Activated CD4-positive, alpha-beta T cell treated with anti-CD3 and anti-CD28 coated beads, Interleukin-10, Interleukin-2, amounts not matched to agents 100 ng/mL and 50 ng/mL, durations not matched to agents 16 hours and 8 hours (primary cell): Measurements from ENCODE around the gene RNF112.
"Not testable (repeated sequence)": the region's sequence is repeated elsewhere in the genome, so short reads cannot be mapped to it uniquely, and the experiment has no call there.

Source experiments
- DNase-seq: peaks from one replicate; pipeline ENCODE4 v3.0.0-alpha.2; 2020

Gene RNF112

GRCh38 chr17:19415806-19416775 is 5.1 kb downstream of the RNF112 start:
- no peak for DNase-seq

DNA sequence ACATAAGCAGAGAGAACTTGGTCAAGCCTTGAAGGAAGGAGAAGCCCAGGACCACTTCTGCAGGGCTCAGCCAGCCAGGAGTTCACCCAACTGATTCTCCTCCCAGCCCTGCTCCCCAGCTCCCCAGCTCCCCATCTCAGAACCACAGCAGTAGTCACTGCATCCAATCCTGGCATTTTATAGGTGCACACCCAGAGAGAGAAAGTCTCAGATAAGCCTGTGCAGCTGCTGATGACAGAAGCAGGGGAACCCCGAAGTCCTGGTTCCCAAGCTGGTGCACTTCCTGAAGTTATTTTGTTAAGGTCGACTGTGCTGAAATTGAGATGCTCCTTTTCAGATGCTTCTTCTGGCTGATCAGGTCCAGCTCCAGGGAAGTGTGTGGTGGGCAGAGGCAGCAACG is 6.6 kb downstream of the RNF112 start:
- DNase-seq, result no peak

DNA sequence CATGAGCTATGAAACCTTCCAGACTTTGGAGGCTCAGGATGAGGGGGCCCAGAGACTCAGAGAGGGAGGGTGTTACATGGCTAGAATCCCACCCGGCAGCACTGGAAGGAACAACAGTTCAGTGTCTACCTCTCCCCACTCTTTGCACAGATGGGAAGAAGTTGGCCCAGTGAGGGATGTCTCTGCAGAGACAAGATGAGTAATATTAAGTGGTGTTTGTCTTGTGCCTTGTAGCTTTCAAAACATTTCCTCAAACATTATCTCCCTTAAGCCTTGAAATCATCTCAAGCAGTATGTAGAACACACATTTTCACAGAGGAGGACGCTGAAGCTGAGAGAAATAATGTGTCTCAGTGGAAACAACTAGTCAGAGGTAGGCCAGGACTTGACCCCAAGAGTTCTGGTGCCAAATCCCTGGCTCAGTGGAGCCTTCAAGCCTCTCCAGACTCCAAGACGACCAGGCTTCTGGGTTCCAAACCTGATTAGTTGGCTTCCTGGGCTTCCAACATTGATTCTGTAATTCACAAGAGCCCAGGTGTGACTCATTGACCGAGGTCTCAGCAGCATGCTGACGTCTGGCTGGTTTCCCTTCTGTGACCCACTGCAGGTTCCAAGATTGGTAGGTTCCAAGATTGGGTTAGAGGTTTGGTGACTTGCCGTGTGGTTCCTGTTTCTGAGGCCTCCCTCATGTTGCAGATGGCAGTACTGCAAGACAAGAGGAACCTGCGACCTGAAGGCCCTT is 7.4 kb downstream of the RNF112 start:
- peak; percentile 33 for DNase-seq

DNA sequence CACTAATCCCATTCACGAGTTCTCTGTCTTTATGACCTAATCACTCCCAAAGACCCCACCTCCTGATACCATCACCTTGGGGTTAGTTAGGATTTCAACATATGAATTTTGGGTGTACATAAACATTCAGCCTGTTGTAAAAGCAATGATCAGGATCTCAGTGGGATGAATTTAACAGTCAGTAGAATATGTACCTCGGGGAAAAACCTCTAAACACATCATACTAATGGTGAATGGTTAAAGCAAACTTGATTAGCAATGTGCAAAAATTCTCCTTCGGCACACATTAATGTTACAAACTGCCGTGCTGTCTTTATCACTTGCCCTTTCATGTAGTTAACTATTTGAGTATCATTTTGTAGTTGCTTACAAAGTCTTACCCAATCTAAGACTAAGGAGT is 10.2 kb downstream of the RNF112 start:
- no peak for DNase-seq

DNA sequence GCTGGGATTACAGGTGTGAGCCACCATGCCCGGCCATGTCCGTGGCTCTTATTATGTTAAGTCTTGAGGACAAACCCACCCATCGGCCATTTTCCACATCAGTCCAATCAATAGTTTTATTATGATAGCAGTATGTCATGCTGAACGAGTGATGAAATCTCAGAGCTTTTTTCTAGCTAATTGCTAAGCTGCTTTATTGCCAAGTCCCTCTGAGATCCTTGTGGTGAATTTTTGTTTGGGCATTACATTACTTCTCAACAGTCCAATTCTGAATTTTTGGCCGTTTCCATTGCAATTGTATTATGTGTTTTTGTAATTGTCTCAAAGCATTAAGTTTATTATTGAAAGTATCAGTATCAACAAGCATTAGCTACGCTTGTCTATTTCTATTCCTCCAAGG is 10.9 kb downstream of the RNF112 start:
- DNase-seq, result no peak

GRCh38 chr17:19424934-19425868 is 14.2 kb downstream of the RNF112 start:
- DNase-seq, result peak; percentile 18

DNA sequence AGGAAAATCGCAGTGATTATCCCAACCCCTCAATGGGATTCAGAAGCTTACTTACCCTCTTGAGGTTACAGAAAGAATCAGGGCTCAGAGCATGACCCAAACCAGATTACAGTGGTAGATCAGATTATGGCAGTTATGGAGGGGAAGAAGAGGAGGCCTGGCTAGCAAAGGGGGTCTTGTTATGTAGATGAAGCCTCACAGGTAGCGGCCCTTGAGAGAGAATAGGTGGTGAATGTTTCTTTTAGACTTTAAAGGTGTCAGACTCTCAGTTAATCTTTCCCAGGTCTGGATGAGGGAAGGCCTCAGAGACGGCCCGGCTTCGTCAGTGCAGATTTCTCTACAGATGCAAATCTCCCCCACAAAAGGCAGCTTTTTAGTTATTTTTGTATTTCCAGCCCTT is 15.6 kb downstream of the RNF112 start:
- no peak for DNase-seq

GRCh38 chr17:19431691-19432090 is 20.7 kb downstream of the RNF112 start:
- no peak for DNase-seq

DNA sequence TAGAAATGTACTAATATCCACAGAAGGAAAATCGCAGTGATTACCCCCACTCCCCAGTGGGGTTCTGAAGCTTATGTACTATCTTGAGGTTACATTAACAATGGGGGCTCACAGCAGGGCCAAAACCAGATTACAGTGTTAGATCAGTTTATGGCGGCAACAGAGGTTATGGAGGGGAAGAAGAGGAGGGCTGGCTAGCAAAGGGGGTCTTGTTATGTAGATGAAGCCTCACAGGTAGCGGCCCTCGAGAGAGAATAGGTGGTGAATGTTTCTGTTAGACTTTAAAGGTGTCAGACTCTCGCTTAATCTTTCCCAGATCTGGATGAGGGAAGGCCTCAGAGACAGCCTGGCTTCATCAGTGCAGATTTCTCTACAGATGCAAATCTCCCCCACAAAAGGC is 22.2 kb downstream of the RNF112 start:
- DNase-seq, result no peak

- no peak for DNase-seq
Measured at GRCh38 chr17:19433727-19434340, 22.8 kb downstream of the RNF112 start.

DNA sequence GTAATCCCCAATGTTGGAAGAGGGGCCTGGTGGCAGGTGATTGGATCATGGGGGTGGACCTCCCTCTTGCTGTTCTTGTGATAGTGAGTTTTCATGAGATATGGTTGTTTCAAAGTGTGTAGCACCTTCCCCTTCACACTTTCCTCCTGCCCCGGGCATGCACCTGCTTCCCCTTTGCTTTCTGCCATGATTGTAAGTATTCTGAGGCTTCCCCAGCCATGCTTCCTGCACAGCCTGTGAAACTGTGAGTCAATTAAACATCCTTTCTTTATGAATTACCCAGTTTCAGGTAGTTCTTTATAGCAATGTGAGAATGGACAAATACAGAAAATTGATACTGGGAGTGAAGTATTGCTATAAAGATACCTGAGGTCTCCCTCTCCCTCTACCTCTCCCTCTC is 29.4 kb downstream of the RNF112 start:
- peak; percentile 24 for DNase-seq

GRCh38 chr17:19441288-19441687 is 30.3 kb downstream of the RNF112 start:
- not testable (repeated sequence) for DNase-seq

- no peak for DNase-seq
Measured at GRCh38 chr17:19442731-19443130, 31.7 kb downstream of the RNF112 start.

DNA sequence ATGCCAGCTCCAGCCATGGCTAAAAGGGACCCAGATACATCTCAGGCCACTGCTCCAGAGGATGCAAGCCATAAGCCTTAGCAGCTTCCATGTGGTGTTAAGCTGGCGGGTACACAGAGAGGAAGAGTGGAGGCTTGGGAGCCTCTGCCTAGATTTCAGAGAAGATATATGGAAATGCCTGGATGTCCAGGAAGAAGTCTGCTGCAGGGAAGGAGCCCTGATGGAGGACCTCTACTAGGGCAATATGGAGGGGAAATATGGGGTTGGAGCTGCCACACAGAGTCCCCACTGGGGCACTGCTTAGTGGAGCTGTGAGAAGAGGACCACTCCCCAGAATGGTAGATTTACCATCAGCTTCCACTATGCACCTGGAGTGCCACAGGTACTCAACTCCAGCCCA is 32.1 kb downstream of the RNF112 start:
- DNase-seq, result no peak

DNA sequence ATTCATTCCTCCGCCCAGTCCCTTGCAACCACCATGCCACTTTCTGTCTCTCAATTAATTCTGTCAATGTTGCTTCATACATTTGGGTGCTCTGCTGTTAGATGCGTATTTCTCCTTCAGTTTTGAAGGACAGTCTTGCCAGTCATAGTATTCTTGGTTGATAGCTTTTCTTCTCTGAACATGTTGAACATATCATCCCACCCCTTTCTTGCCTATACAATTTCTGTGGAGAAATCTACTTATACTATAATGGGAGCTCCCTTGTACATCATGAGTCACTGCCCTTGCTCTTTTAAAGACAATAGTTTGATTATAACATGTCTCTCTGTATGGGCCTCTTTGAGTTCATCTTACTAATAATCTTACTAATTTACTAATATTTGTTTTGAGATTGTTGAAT is 34.1 kb downstream of the RNF112 start:
- DNase-seq, result no peak

GRCh38 chr17:19446577-19446976 is 35.5 kb downstream of the RNF112 start:
- not testable (repeated sequence) for DNase-seq

- peak; percentile 73 for DNase-seq
Measured at GRCh38 chr17:19447085-19447583, 36.1 kb downstream of the RNF112 start.

DNA sequence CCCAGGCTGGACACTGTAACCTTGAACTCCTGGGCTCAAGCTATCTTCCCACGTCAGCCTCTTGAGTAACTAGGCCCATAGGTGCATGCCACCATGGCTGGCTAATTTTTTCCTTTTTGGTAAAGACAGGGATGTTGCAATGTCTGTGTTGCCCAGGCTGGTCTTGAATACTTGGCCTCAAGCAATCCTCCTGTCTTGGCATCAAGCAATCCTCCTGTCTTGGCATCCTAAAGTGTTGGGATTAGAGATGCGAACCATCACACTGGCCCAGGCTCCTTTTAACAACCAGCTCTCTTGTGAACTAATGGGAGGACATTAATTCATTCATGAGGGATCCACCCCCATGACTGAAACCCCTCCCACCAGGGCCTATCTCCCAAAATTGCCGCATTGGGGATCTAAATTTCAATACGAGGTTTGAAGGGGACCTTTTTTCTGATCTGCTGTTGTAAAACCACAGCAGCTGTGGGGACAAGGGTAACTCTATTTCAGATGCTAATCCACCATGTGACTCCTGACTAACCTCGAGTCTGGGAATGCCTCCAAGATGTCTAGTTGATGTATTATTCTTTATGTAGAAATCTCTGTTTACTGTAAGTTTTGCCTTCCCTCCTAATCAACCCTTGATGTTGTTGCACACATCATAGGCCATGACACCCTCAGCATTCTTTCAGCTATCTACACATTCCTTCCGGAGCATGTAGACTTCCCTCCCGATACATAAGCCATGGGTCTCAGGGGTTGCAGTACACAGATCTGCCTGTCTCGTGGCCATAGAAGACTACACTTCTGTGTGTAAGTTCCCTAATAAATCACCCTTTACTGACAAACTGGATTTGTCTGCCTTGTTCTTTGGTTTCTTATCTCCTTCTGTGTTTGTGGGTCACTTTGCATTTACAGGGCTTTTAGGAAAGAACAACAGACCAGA is 37.6 kb downstream of the RNF112 start:
- no peak for DNase-seq

- DNase-seq, result no peak
Measured at GRCh38 chr17:19449656-19450055, 38.6 kb downstream of the RNF112 start.

DNA sequence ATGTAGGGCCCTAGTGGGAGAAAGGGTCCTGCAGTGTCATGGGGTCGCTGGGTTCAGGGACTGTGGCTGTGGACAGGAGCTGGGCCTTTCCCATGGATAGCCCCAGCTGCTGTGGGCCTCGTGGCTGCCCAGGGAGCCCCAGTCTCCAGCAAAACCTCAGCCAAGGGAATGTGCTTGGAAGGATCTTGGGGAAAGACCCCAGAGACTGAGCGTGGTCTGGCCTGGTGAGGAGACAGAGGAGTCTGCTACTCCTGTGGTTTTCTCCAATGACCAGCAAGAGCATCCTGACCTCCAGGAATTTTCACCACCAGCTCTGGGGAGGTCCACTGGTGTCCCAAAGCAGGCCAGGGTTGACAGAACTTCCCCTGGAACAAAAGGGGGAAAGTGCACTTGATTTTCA is 42.3 kb downstream of the RNF112 start:
- no peak for DNase-seq

- DNase-seq, result no peak
Measured at GRCh38 chr17:19454074-19454473, 43.0 kb downstream of the RNF112 start.
